Measurements from ENCODE around the gene CCDC127.

DNA sequence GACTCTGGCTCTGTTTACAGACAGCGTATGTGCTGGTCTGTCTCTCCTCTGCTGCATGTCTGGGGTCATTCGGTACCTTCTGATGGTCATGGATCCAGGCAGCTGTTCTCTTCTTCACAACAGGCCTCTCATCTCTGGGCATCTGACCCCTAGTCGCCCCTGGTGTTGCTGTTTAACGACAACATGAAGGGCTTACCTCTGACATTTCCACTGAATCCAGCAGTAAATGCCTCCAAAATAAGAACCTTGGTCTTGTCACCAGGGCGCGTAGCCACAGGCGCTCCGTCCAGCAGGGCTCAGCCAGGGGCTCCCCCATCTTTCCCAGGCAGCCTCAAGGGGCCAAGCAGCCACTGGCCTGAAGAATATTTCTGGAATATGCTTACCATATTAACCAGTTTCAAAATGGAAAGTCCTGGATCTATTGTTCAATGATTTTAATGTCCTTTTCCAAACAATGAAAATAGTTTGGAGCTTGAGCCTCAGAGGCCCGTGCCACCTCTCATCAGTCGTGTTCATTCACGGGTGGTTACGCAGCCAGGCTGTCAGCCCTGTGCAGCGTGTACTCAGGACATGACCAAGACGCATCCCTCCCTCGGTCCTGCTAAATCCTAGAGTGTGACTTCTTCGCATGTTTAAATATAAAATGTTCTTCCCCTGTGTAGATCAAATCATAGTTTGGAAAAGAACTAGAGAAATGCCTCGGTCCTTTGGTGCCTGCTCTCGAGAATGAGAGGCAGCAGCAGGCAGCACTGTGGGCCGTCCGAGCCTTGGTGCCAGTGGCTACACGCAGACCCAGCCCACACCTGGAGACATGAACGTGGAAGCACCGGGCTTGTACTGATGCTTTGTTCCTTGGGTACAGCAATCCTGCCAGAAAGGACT, 56.8 kb downstream of the CCDC127 start:
- TF ChIP-seq CEBPB (IDR thresholded peaks at IDR 0.05) = no peak
- TF ChIP-seq REST (IDR thresholded peaks at IDR 0.05; ENCODE audit: low read depth) = no peak
- TF ChIP-seq TEAD4 (IDR thresholded peaks at IDR 0.05) = no peak
- no peak for TF ChIP-seq YY1 (IDR thresholded peaks at IDR 0.05; ENCODE audit: low read depth)
- TF ChIP-seq EGR1 (IDR thresholded peaks at IDR 0.05) = no peak
- TF ChIP-seq TCF12 (IDR thresholded peaks at IDR 0.05; ENCODE audit: low read depth) = no peak
- no peak for TF ChIP-seq TAF1 (IDR thresholded peaks at IDR 0.05; ENCODE audit: low read depth)
- TF ChIP-seq, protein P1, sequence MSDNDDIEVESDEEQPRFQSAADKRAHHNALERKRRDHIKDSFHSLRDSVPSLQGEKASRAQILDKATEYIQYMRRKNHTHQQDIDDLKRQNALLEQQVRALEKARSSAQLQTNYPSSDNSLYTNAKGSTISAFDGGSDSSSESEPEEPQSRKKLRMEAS (IDR thresholded peaks at IDR 0.05) = no peak
- no peak for TF ChIP-seq NFIC (IDR thresholded peaks at IDR 0.05)
- TF ChIP-seq CREB1 (IDR thresholded peaks at IDR 0.05; ENCODE audit: low read depth) = no peak
- no peak for TF ChIP-seq EP300 (IDR thresholded peaks at IDR 0.05; ENCODE audit: borderline replicate concordance)
- no peak for TF ChIP-seq RAD21 (IDR thresholded peaks at IDR 0.05; ENCODE audit: low read depth)
